ENCODE results near the gene IGFBP2. TPM values are rescaled to one million over a fixed set of nuclear protein-coding genes. Genes with fewer than 3 reads are reported as not detected.

IGFBP2 gene
- total and polyA plus RNA-seq, 12 donors, result 14.8 to 253 (median 79.4) TPM

- intact Hi-C loops (cut with DNase I), result no loop called here
- Histone ChIP-seq H3K36me3 (replicated peaks in 1 of 2) (no peaks in the 10 kb centered on the region), H3K27me3 (no peaks in the 10 kb centered on the region), H3K4me1 (replicated peaks in 1 of 2) (peaks cover 18 to 32% of the 10 kb centered on the region in 2 donors), H3K4me3 (no peak overlapping the region), H3K27ac (peak overlapping the region in 1 of 5 donors; percentile 38), H3K9me3 (replicated peaks in 1 of 3) (no peaks in the 10 kb centered on the region)
- TF ChIP-seq CTCF (IDR thresholded peaks at IDR 0.05) (no peak), POLR2A (IDR thresholded peaks at IDR 0.05) (no peak)
- DNase-seq, result no peak
- WGBS, 4 donors, result 61 to 73% (median 65%) methylated on average over 4 of the region's 4 CpGs
Observed at GRCh38 chr2:216644842-216645635, 11.8 kb downstream of the IGFBP2 start.

GRCh38 chr2:216645636-216645950, 12.4 kb downstream of the IGFBP2 start:
- intact Hi-C loops (cut with DNase I), result no loop called here
- 77 to 87% (median 81%) methylated on average over 3 of the region's 3 CpGs for WGBS, 4 donors
- no peak for DNase-seq
- H3K27ac ChIP-seq, result no peak overlapping the region
- peaks cover 18 to 33% of the 10 kb centered on the region in 2 donors for H3K4me1 ChIP-seq (replicated peaks in 1 of 2)
- no peak overlapping the region for H3K4me3 ChIP-seq
- no peak for TF ChIP-seq POLR2A (IDR thresholded peaks at IDR 0.05)
- TF ChIP-seq CTCF (IDR thresholded peaks at IDR 0.05), result no peak
- H3K27me3 ChIP-seq, result no peaks in the 10 kb centered on the region
- H3K9me3 ChIP-seq (replicated peaks in 1 of 3), result no peaks in the 10 kb centered on the region
- no peaks in the 10 kb centered on the region for H3K36me3 ChIP-seq (replicated peaks in 1 of 2)

- H3K27ac ChIP-seq, result no peak overlapping the region
- DNase-seq, result no peak
Observed at GRCh38 chr2:216646116-216646515, 12.9 kb downstream of the IGFBP2 start.

GRCh38 chr2:216648105-216648504, 14.9 kb downstream of the IGFBP2 start:
- 56 to 75% (median 65%) methylated on average over 3 of the region's 3 CpGs for WGBS, 4 donors

More at GRCh38 chr2:216646116-216646515, 12.9 kb downstream of the IGFBP2 start:
- TF ChIP-seq POLR2A (IDR thresholded peaks at IDR 0.05) (no peak), CTCF (IDR thresholded peaks at IDR 0.05) (no peak)
- intact Hi-C loops (cut with DNase I), result no loop called here
- H3K4me1 ChIP-seq (replicated peaks in 1 of 2), result peaks cover 18 to 34% of the 10 kb centered on the region in 2 donors
- H3K27me3 ChIP-seq, result no peaks in the 10 kb centered on the region
- WGBS, 4 donors, result 96 to 100% (median 97%) methylated on average over 3 of the region's 3 CpGs
- H3K36me3 ChIP-seq (replicated peaks in 1 of 2), result no peaks in the 10 kb centered on the region
- H3K4me3 ChIP-seq, result no peak overlapping the region
- H3K9me3 ChIP-seq (replicated peaks in 1 of 3), result no peaks in the 10 kb centered on the region

More at GRCh38 chr2:216648105-216648504, 14.9 kb downstream of the IGFBP2 start:
- H3K27me3 ChIP-seq, result no peaks in the 10 kb centered on the region
- no peak for DNase-seq
- no peak overlapping the region for H3K4me3 ChIP-seq
- H3K36me3 ChIP-seq (replicated peaks in 1 of 2), result no peaks in the 10 kb centered on the region
- H3K4me1 ChIP-seq (replicated peaks in 1 of 2), result peaks cover 18 to 40% of the 10 kb centered on the region in 2 donors
- H3K27ac ChIP-seq, result no peak overlapping the region
- intact Hi-C loops (cut with DNase I), result no loop called here
- TF ChIP-seq POLR2A (IDR thresholded peaks at IDR 0.05) (no peak), CTCF (IDR thresholded peaks at IDR 0.05) (no peak)
- H3K9me3 ChIP-seq (replicated peaks in 1 of 3), result no peaks in the 10 kb centered on the region

Measured in adrenal gland (tissue), 12 donors.